GM18499 (cell line): Measurements from ENCODE around the gene BACE2.
"Not testable (repeated sequence)": the region's sequence is repeated elsewhere in the genome, so short reads cannot be mapped to it uniquely, and the experiment has no call there.

Experiments
- ATAC-seq: cut with Tn5 transposase; IDR thresholded peaks from one replicate; pipeline ENCODE4 v1.9.1; 2021; ENCODE audit warnings: moderate number of reproducible peaks; ENCODE audit not compliant: insufficient read depth, unreplicated experiment

Gene BACE2

GRCh38 chr21:41180752-41181151, 12.8 kb downstream of the BACE2 start:
- ATAC-seq, result no peak

GRCh38 chr21:41182547-41182946, 14.6 kb downstream of the BACE2 start:
- ATAC-seq, result no peak

DNA sequence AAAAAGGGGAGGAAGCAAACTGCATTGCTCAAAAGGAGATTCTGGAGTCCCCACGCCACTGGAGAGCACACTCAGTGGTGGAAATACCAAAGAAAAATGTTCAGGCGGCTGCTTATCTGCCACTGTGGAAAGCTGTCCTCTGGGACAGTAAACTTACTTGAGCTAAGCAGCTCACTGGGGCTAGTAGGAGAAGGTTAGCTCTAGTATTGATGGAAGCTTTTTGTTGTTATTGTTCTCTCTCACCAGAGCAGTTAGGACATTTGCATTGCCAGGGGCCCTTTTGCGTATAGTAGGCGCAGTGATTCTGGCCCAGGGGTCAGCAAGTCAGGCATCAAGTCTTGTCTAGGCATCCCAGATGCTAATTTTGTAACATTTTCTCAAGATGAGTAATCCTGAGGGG, 15.6 kb downstream of the BACE2 start:
- ATAC-seq, result no peak

DNA sequence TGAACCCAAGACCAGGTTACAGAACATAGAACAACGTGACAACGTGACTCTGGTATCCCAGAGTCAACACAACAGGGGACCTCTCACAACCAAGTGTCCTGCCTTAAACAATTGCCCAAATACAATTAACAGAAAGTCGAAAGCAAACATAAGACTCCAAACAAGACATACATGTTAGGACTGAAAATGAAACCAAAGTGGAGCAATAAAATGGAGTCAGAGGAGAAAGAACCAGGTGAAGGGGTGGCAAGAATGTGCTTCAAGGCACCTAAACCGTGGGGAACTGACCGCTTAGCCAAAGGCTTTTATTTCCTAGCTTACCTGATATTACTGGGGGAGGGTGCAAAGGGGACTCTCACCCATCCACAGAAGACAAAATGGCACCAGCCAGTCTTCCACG, 17.8 kb downstream of the BACE2 start:
- ATAC-seq, result no peak

DNA sequence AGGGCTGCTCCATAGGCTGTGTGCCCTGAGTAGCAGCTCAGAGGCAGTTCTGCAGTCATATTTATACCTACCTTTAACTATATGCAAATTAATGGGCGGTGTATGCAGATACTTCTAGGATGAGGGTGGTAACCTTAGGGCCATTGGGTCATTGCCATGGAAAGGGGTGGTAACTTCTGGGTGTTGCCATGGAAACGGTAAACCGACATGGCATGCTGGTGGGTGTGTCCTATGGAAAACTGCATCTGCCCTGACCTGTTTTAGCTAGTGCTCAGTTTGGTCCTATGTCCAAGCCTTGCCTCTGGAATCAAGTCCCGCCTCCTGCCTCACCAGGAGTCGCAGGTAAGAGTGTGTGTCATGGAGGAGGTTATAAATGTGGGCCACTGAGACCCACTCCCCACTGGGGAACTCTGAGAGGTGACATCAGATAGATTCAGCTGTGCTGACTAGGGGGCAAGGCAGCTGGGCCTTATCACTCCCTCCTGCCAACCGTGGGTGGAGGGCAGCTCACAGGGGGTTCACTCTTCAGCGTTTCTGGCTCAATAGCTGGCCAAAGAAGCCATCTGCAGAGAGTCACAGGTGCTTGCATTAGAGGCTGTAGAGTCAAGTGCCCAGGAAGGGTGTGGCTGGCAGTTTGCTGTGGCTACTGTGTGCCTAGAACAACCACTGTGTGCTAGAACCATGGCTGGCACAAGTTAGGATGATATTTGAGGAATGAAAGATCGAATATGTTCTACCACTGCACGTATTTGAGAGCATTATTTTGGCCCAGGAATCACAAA, 19.0 kb downstream of the BACE2 start:
- ATAC-seq, result no peak

GRCh38 chr21:41187537-41188025, 19.6 kb downstream of the BACE2 start:
- ATAC-seq, result no peak

DNA sequence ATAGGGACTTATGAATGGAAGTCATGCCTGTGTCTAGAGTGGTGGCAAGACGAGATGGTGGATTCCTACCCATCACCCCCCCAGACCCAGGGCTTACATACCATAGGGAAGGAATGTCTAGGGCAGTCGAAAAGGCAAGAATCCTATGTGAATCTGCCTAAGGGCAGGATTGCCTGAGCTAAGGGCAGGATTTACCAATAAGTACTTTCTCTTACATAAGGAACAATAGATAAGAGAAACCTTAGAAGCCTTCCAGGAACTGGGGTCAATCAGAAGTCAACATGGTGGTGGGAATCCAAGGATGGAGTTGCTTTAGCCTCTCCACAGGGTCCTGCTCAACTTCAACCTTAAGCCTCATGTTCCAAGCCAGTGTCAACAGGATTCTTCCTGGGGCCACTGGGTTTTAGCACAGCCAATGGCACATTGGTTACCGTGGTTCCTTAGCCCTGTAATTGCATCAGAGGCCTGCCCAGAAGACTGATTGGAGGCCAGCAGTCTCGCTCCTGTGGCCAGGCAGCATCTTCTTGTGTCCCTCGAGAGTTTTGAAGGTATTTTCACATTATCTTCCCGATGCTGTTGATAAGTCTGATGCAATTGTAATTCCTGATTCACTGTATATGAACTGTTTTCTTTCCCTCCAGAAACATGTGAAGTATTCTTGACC, 20.7 kb downstream of the BACE2 start:
- ATAC-seq, result no peak

DNA sequence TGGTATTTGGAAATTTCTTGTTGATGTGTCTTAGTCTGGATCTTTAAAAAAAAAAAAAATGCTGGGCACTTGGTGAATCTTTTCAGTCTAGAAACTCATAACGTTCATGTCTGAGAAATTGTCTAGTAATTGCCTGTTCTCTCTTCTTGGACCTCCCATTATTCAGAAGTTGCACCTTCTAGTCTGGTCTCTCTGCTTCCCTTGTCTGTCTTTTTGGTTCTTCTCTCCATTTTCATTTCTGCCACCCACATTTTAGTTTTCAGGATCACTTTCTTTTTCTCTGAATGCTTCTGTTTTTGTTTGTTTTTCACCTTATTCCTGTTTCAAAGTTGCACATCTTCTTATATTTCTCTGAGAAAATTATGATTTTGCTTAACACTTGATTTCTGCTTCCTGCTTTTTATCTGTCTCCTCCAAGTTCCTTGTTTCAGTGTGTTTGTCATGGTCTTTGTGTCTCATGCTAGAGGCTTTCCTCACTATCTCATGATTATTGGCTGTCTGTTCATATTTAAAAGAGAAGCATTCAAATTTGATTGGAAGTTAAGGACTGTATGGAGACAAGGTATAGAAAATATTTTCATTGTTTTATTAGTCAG, 21.3 kb downstream of the BACE2 start:
- ATAC-seq, result no peak

GRCh38 chr21:41192552-41192951, 24.6 kb downstream of the BACE2 start:
- ATAC-seq, result not testable (repeated sequence)

DNA sequence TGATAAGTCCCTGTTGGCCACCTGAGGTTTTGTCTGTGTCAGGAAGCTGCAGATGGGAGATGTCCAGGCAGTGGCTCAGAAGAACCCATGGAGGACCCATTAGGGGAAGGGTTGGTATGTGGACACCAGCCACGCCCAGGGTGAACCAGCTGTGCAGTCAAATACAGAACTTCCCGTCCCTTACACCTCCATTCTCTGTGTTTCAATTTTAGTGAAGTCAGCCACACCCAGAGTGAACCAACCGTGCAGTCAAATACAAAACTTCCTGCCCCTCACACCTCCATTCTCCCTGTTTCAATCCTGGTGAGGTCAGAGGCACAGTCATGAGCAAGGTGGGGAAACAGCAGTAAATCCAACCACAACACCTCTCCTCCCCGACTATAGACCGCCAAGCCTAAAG, 27.4 kb downstream of the BACE2 start:
- ATAC-seq, result no peak

DNA sequence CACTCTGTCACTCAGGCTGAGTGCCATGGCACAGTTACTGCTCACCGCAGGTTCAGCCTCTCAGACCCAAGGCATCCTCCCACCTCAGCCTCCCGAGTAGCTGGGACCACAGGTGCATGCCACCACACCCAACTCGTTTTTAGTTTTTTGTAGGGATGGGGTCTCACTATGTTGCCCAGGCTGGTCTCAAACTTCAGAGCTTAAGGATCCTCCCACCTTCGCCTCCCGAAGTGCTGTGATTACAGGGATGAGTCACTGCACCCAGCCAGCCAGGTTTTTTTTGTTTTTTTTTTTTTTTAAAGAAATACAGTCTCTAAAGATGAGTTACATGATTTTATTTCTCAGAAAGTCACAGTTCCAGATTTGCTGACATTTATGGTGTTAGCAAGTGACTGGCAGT, 29.0 kb downstream of the BACE2 start:
- no peak for ATAC-seq

DNA sequence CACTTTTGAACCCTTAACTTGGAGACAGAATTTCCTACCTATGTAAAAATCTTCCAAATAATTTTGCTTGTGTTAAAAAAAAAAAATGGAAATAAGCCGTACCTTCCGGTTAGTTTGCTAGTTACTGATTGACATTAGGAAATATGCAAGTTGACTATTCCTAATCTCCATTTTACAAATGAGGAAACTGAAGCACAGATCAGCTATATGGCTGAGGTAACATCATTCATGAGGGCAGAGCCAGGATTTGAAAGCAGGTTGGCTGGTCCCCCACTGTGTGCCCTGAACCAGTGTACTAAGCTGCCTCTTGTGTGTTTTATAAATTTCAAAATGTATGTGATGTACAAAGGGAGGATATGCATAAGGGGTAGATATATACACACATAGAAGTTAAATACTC, 29.6 kb downstream of the BACE2 start:
- ATAC-seq, result no peak

DNA sequence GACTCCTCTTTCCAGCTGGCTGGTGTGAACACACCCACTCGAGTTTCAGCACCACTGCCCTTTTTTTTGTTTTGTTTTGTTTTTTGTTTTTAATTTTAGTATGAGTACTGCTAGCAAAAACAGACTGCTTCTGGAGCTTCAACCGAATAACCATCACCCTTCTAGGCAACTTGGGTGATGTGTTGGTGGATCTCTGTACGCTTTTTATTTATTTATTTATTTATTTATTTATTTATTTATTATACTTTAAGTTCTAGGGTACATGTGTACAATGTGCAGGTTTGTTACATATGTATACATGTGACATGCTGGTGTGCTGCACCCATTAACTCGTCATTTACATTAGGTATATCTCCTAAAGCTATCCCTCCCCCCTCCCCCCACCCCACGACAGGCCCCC, 30.7 kb downstream of the BACE2 start:
- not testable (repeated sequence) for ATAC-seq

DNA sequence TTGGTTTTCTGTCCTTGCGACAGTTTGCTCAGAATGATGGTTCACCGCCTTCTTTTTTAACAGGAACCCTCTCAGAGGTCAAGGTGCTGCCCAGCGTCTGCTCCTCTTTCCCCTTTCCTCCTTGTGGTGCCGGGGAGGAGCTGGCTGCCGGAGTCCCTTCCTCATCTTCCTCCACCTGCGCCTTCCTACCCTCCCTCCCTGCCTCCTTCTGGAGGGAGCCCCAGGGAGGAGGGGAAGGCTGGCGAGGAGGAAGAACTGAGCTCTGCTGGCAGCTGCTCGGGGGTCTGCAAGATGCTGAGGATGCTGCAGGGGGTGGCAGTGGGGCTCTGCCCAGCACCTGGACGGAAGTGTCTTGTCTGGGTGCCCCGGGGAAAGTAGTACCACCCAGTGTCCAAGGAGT, 31.2 kb downstream of the BACE2 start:
- ATAC-seq, result no peak

DNA sequence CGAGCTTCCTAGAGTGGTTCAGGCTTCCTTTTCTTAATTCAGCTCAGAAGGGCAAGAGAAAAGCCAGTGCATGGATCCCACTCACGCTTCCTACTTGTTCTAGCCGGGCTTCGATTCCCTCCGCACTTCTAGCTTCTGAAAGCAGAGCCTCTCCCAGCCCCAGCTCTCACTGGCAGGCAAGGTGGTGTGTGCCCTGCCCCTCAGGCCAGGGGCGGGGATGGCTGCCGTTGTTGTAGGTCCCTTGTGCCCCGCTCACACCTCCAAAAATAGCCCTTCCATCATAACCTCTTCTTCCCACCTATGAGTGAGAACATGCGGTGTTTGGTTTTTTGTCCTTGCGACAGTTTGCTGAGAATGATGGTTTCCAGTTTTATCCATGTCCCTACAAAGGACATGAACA, 31.6 kb downstream of the BACE2 start:
- no peak for ATAC-seq

DNA sequence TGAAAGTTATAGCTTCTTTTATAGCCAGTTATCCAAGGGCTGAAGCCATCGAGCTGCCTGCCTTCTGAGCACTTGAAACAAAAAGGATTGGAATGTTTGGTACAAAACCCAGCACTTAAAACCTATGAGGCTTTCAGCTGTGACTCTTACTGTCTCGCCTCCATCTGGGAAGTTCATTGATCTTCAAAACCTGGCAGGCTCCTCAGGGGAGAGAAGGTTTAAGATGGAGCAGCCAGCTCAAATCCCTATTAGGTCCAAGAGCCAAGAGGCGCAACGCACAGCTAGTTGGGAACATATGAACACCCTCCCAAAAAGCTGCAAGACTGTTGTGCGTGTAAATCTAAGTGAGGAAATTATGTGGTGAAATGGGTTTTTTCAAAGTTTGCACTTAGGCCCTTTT, 33.4 kb downstream of the BACE2 start:
- ATAC-seq, result no peak

- no peak for ATAC-seq
These were observed 36.8 kb downstream of the BACE2 start for GRCh38 chr21:41204736-41205135.

GRCh38 chr21:41207401-41208375, 39.7 kb downstream of the BACE2 start:
- no peak for ATAC-seq

GRCh38 chr21:41208376-41208763, 40.4 kb downstream of the BACE2 start:
- no peak for ATAC-seq

- ATAC-seq, result no peak
These were observed 41.2 kb downstream of the BACE2 start for GRCh38 chr21:41209016-41209619.
